Small intestine (tissue), 7 donors: ENCODE results near the gene FBL. TPM values are rescaled to one million over a fixed set of nuclear protein-coding genes. Genes with fewer than 3 reads are reported as not detected.
A peak's percentile ranks its signal among the peaks of the same experiment; 100 is the strongest.

Source experiments
- DNase-seq, 2 donors: peaks; one replicate each; pipeline versions ENCODE4 v3.0.0 to v3.0.0-alpha.2; 2013
- FAIRE-seq: peaks from 2 replicates; lab custom pipeline; 2012; peaks lifted over from hg19 to GRCh38; lab: Jason Lieb, UNC
- H3K27ac ChIP-seq, 3 donors: one replicate each; pipeline ENCODE4 v1.5.1; 2013; ENCODE audit warnings: low read length in 2 of 3, mild to moderate bottlenecking in 2 of 3, control low read depth in 1 of 3, inconsistent platforms in 1 of 3, low read depth in 1 of 3, moderate library complexity in 1 of 3
- H3K27me3 ChIP-seq, 3 donors: one replicate each; pipeline ENCODE4 v1.6.1; 2013; ENCODE audit warnings: low read length in 3 of 3, inconsistent platforms in 1 of 3; ENCODE audit not compliant: control insufficient read depth in 3 of 3, insufficient read depth in 3 of 3
- H3K36me3 ChIP-seq, 3 donors: one replicate each; pipeline ENCODE4 v1.6.1; 2013; ENCODE audit warnings: low read length in 3 of 3, inconsistent platforms in 1 of 3, low read depth in 1 of 3, mild to moderate bottlenecking in 1 of 3, moderate library complexity in 1 of 3; ENCODE audit not compliant: control insufficient read depth in 3 of 3, insufficient read depth in 2 of 3
- H3K4me1 ChIP-seq, 3 donors: one replicate each; pipeline ENCODE4 v1.6.1; 2013; ENCODE audit warnings: low read length in 2 of 3, inconsistent platforms in 1 of 3, low read depth in 1 of 3, mild to moderate bottlenecking in 1 of 3, moderate library complexity in 1 of 3; ENCODE audit not compliant: control insufficient read depth in 3 of 3, insufficient read depth in 2 of 3
- H3K4me3 ChIP-seq, 3 donors: one replicate each; pipeline ENCODE4 v1.5.1; 2013; ENCODE audit warnings: low read length in 3 of 3, control low read depth in 1 of 3, inconsistent platforms in 1 of 3, low read depth in 1 of 3, mild to moderate bottlenecking in 1 of 3, moderate library complexity in 1 of 3
- H3K9me3 ChIP-seq, 2 donors: one replicate each; pipeline ENCODE4 v1.6.1; 2013; ENCODE audit warnings: low read depth in 1 of 2, low read length in 1 of 2; ENCODE audit not compliant: control insufficient read depth in 2 of 2, insufficient read depth in 1 of 2
- WGBS, 3 donors: extraction: QIAGEN DNeasy Blood & Tissue Kit; methylation state at CpG; one replicate each; pipeline ENCODE4 v1.1.7; 2013; 5-methylcytosine and 5-hydroxymethylcytosine counted together
- polyA plus RNA-seq, 4 donors: library from polyadenylated mRNA; stranded (reverse) in 3 of 4; unstranded in 1 of 4; fragments of 200-250 nt in 3 of 4; fragments of 120-200 nt in 1 of 4; gene quantifications; one replicate each; pipeline versions ENCODE4 v1.2.1 to v1.2.3, GENCODE V29; 2013
- donor health status: healthy with polysubstance abuse.
- donor health status: control.
- donor health status: control.
- donor health status: Bipolar disorder and iron deficiency.
- donor health status: healthy.

Gene FBL
- polyA plus RNA-seq, 4 donors: 109 to 447 (median 199) TPM

- no peaks in the 10 kb centered on the region for H3K27me3 ChIP-seq
- DNase-seq: no peak
- peak overlapping the region in 1 of 3 donors; percentile 76 for H3K4me3 ChIP-seq
- no peak for FAIRE-seq
- peaks cover 7 to 67% (median 18%) of the 10 kb centered on the region in 3 donors for H3K36me3 ChIP-seq
- H3K9me3 ChIP-seq: no peaks in the 10 kb centered on the region
- WGBS, 3 donors: 42 to 46% (median 43%) methylated on average over 19 of the region's 19 CpGs
- H3K27ac ChIP-seq: peak overlapping the region; percentile 24 to 95 (median 62)
- H3K4me1 ChIP-seq: peaks cover 0 to 22% (median 6%) of the 10 kb centered on the region in 3 donors
Observed at GRCh38 chr19:39834287-39834841, 11.8 kb downstream of the FBL start.

DNA sequence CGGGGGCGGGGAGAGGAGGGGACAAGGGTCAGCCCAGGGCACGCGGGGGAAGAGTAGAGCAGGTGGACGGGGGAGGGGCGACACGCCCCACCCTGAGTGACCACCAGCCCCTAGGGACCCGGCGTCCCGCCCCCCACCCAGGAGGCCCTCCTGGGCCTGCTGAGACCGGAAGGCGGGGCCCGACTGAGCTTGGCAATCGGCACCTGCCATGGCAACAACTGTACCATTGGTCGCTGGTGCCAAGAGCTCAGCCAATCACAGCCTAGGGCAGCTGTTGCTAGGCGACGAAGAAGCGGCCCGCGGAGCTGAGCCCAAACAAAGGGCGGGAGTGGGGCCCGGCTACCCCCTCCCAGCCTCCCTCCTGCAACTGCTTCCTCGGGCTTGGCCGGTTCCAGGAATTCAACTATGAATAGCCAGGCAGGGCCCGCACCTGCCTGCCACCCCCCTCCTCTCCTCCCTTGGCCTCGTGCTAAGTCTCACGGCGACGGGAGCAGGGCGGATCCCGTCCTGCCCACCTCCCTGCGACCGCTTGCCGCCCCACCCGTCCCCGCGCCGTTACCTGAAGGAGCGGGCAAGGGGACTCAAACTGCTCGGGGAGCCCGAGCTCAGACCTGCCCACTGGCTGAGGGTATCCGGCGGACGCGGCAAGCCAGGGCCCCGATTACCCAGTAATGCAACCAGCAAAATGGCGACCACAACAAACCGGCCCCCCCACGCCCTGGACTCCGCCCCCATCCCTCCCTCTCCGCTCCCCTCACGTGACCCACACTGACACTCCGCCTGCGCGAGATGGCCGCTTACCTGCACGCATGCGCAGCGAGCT lies 12.5 kb downstream of the FBL start, which contains the start of gene DYRK1B:
Gene DYRK1B, minus strand, starts transcription at position 699 of the 823 bp plus-strand sequence. CDS start 2,295 bp downstream, outside the sequence.
- 0 to 1% (median 1%) methylated on average over 40 to 59 of the region's 59 CpGs for WGBS, 3 donors
- peak within 1 kb of the TSS; percentile 76 to 84 (median 81) for H3K4me3 ChIP-seq
- FAIRE-seq (no peak), DNase-seq (peak; percentile 98 to 99)
- no peaks in the 10 kb centered on the region for H3K9me3 ChIP-seq
- no peaks in the 10 kb centered on the region for H3K27me3 ChIP-seq
- H3K36me3 ChIP-seq: peaks cover 7 to 62% (median 16%) of the 10 kb centered on the region in 3 donors
- peaks cover 0 to 22% (median 6%) of the 10 kb centered on the region in 3 donors for H3K4me1 ChIP-seq
- H3K27ac ChIP-seq: peak within 1 kb of the TSS; percentile 24 to 95 (median 79)

DNA sequence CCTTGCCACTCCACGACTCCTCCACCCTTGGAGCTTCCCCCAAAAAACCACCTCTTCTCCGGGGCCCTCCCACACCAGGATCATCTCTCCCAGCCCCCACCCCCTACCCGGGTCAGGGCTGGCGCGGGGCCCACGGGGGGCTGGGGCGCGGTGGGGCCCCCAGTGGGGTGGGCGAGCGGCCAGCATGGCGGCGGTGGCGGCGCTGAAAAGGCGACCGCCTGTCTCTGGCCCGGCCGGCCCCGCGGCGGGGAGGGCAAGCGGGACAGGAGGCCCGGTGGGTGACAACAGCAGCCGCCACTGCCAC lies 13.1 kb downstream of the FBL start:
- Histone ChIP-seq H3K4me3 (peak overlapping the region; percentile 76 to 84 (median 81)), H3K36me3 (peaks cover 8 to 61% (median 16%) of the 10 kb centered on the region in 3 donors), H3K9me3 (no peaks in the 10 kb centered on the region), H3K27ac (peak overlapping the region in 2 of 3 donors; percentile 79 to 95), H3K4me1 (peaks cover 0 to 22% (median 6%) of the 10 kb centered on the region in 3 donors), H3K27me3 (no peaks in the 10 kb centered on the region)
- FAIRE-seq (no peak), DNase-seq (no peak)
- WGBS, 3 donors: 1 to 2% (median 1%) methylated on average over 23 to 24 of the region's 24 CpGs

- Histone ChIP-seq H3K4me1 (peaks cover 0 to 22% (median 6%) of the 10 kb centered on the region in 3 donors), H3K9me3 (no peaks in the 10 kb centered on the region), H3K27me3 (no peaks in the 10 kb centered on the region), H3K36me3 (peaks cover 5 to 61% (median 10%) of the 10 kb centered on the region in 3 donors), H3K27ac (peak overlapping the region in 2 of 3 donors; percentile 79 to 95), H3K4me3 (peak overlapping the region; percentile 76 to 84 (median 81))
- no peak for DNase-seq
- no peak for FAIRE-seq
- WGBS, 3 donors: 47 to 53% (median 50%) methylated on average over 5 of the region's 5 CpGs
Observed at GRCh38 chr19:39832341-39833083, 13.7 kb downstream of the FBL start.

DNA sequence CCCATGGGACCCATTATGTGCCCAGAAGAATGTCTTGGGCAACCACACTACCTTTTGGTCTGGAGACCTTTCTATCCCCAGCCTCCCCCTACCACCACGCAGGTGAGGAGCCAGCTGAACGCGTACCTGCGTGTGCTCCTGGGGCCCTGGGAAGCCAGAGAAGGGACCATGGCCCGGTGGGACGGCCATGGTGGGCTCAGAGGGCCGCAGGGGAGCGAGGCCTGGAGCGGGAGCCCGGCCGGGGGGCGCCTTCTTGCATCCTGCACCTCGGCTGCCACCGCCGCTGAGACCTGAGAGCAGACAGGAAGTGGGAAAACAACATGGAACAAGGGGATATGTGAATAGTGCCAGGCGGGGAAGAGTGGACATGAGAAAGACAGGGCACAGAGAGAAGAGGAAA lies 14.5 kb downstream of the FBL start:
- H3K27ac ChIP-seq: no peak overlapping the region
- no peak for DNase-seq
- no peaks in the 10 kb centered on the region for H3K27me3 ChIP-seq
- peaks cover 5 to 63% (median 15%) of the 10 kb centered on the region in 3 donors for H3K36me3 ChIP-seq
- WGBS, 3 donors: 93 to 94% (median 94%) methylated on average over 16 of the region's 16 CpGs
- peaks cover 0 to 22% (median 6%) of the 10 kb centered on the region in 3 donors for H3K4me1 ChIP-seq
- FAIRE-seq: no peak
- no peaks in the 10 kb centered on the region for H3K9me3 ChIP-seq
- no peak overlapping the region for H3K4me3 ChIP-seq

DNA sequence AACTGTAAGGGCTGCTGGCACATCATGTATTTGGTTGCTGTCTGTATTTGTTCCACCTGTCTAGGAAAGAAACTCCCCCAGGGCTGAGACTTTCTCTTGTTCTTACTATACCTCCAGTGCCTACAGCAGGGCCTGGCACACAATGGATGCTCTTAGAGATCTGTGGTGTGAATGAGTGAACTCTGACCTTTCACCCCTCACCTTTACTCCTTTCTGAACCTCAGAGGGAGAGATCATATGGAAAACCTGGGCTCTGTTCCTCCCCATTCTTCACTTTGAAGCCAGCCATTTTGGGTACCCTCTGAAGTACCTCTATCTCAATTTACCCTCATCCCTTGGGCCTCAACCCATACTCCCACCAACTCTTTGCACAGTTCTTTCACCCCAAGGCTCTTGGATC lies 15.3 kb downstream of the FBL start:
- no peak for FAIRE-seq
- H3K27me3 ChIP-seq: no peaks in the 10 kb centered on the region
- peaks cover 7 to 66% (median 11%) of the 10 kb centered on the region in 3 donors for H3K36me3 ChIP-seq
- no peaks in the 10 kb centered on the region for H3K9me3 ChIP-seq
- no peak overlapping the region for H3K27ac ChIP-seq
- H3K4me3 ChIP-seq: no peak overlapping the region
- H3K4me1 ChIP-seq: peaks cover 0 to 22% (median 6%) of the 10 kb centered on the region in 3 donors
- no peak for DNase-seq

DNA sequence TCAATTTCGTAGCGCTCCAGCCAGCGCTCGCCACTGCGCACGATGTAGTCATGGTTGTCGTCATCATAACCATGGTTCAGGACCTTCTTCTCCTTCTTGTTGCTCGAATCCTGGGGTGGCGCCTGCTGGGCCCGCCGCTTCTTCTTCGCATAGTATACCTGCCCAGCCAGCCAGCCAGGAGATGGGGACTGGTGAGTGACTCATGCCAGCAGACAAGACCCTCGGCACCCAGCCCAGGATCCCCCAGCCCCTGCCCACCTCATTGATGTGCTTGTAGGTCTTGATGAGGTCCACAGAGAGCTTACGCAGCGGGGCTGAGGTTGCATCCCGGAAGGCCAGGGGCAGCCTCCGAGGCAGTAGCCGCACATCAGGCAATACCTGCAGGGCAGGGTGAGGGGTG lies 15.8 kb downstream of the FBL start:
- DNase-seq (no peak), FAIRE-seq (no peak)
- no peaks in the 10 kb centered on the region for H3K27me3 ChIP-seq
- H3K9me3 ChIP-seq: no peaks in the 10 kb centered on the region
- no peak overlapping the region for H3K27ac ChIP-seq
- H3K4me3 ChIP-seq: no peak overlapping the region
- peaks cover 7 to 67% (median 12%) of the 10 kb centered on the region in 3 donors for H3K36me3 ChIP-seq
- WGBS, 3 donors: 96 to 98% (median 97%) methylated on average over 16 to 18 of the region's 18 CpGs
- peaks cover 0 to 22% (median 6%) of the 10 kb centered on the region in 3 donors for H3K4me1 ChIP-seq

DNA sequence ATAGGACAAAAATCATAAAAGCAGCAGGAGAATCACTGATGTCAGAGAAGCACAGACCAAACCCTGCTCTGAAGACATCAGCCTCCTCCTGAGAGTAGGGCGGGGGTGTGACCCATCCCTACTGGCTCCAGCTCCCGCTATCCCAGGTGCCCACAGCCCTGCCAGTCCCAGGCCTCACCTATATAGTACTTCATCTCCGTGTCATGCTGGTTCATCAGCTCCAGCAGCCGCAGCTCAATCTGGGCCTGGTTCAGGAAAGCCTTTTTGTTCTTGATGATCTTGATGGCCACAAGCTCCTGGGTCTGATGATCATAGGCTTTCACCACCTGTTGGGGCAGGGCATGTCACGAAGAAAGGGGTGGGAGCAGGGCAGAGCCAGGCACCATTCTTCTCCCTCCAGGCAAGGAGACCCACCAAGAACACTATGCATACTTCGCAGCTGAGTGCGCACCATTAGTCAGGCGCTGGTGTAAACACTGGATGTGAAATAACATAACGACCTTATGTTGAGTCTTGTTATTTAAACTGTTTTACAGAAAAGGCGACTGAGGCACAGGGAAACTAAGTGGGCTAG lies 16.4 kb downstream of the FBL start:
- Histone ChIP-seq H3K4me3 (no peak overlapping the region), H3K36me3 (peaks cover 7 to 67% (median 9%) of the 10 kb centered on the region in 3 donors), H3K27ac (no peak overlapping the region), H3K27me3 (no peaks in the 10 kb centered on the region), H3K9me3 (no peaks in the 10 kb centered on the region), H3K4me1 (peaks cover 0 to 28% (median 8%) of the 10 kb centered on the region in 3 donors)
- FAIRE-seq (no peak), DNase-seq (no peak)
- WGBS, 3 donors: 91 to 93% (median 92%) methylated on average over 10 of the region's 10 CpGs
